GM21423 (cell line): ENCODE results near the gene SYNRG.
A peak's percentile ranks its signal among the peaks of the same experiment; 100 is the strongest.

Source experiments
- ATAC-seq: cut with Tn5 transposase; IDR thresholded peaks from one replicate; pipeline ENCODE4 v1.9.1; 2021; ENCODE audit warnings: mild to moderate bottlenecking, moderate library complexity; ENCODE audit not compliant: unreplicated experiment

Gene SYNRG

GRCh38 chr17:37506678-37507077 lies 102.5 kb downstream of the SYNRG start:
- no peak for ATAC-seq

GRCh38 chr17:37505333-37505732 lies 103.9 kb downstream of the SYNRG start:
- ATAC-seq: no peak

GRCh38 chr17:37503148-37503547 lies 106.1 kb downstream of the SYNRG start:
- no peak for ATAC-seq

- ATAC-seq: no peak
Measured at GRCh38 chr17:37502009-37502936, 106.9 kb downstream of the SYNRG start.

- ATAC-seq: no peak
Measured at GRCh38 chr17:37500378-37500777, 108.8 kb downstream of the SYNRG start.

- no peak for ATAC-seq
Measured at GRCh38 chr17:37494971-37495370, 114.2 kb downstream of the SYNRG start.

GRCh38 chr17:37494401-37494831 lies 114.8 kb downstream of the SYNRG start:
- ATAC-seq: no peak

- no peak for ATAC-seq
Measured at GRCh38 chr17:37493249-37494027, 115.8 kb downstream of the SYNRG start.

- no peak for ATAC-seq
Measured at GRCh38 chr17:37492167-37492566, 117.1 kb downstream of the SYNRG start.

- ATAC-seq: no peak
Measured at GRCh38 chr17:37490638-37491614, 118.3 kb downstream of the SYNRG start.

- ATAC-seq: peak; percentile 48
Measured at GRCh38 chr17:37490022-37490587, 119.1 kb downstream of the SYNRG start.

- ATAC-seq: peak; percentile 63
Measured at GRCh38 chr17:37489197-37490001, 119.8 kb downstream of the SYNRG start, which contains the start of gene DUSP14. Gene DUSP14 (plus strand): TSS chr17:37489891. CDS start chr17:37512273, 22,382 bp downstream.

- no peak for ATAC-seq
Measured at GRCh38 chr17:37488607-37489196, 120.5 kb downstream of the SYNRG start.

GRCh38 chr17:37488009-37488604 lies 121.1 kb downstream of the SYNRG start:
- ATAC-seq: no peak

GRCh38 chr17:37485938-37486570 lies 123.2 kb downstream of the SYNRG start:
- no peak for ATAC-seq

GRCh38 chr17:37483311-37484039 lies 125.7 kb downstream of the SYNRG start:
- ATAC-seq: no peak

GRCh38 chr17:37481001-37481665 lies 128.1 kb downstream of the SYNRG start:
- ATAC-seq: no peak
